IMR-90 (cell line): ENCODE results near the gene ULK2. TPM values are rescaled to one million over a fixed set of nuclear protein-coding genes. Genes with fewer than 3 reads are reported as not detected.

Experiments used
- ATAC-seq: fragments of 200-7000 bp; cut with Tn5 transposase; 2 replicates; pipeline ENCODE4 v1.9.1; 2020; ENCODE audit warnings: low read depth, mild to moderate bottlenecking, moderate library complexity
- BruUV-seq: library from RNA; stranded (reverse); fragments of 400-500 nt; replicated peaks from 2 replicates; lab custom pipeline; 2021; lab: Mats Ljungman, UMichigan
- CTCF ChIA-PET: fragments of 300-600 bp; formaldehyde crosslinking; extraction: SDS; loops from one replicate; lab custom pipeline; 2021; ENCODE audit warnings: antibody characterized with exemption; lab: Yijun Ruan, JAX
- POLR2A ChIA-PET: fragments of 300-600 bp; sonication (Branson Sonifier 250); formaldehyde crosslinking; loops from one replicate; lab custom pipeline; 2022; ENCODE audit warnings: antibody characterized with exemption; ENCODE audit not compliant: unreplicated experiment; lab: Charles Lee
- DNase-seq: peaks from one replicate; pipeline ENCODE4 v3.0.0; 2013
- H2AFZ ChIP-seq: replicated peaks from 2 replicates; pipeline ENCODE3; 2013; ENCODE audit warnings: low read length, mild to moderate bottlenecking; ENCODE audit not compliant: poor library complexity
- H2AK5ac ChIP-seq: 2 replicates; pipeline ENCODE4 v1.6.1; 2013; ENCODE audit warnings: low read depth, low read length, inconsistent platforms
- H2AK9ac ChIP-seq: replicated peaks from 2 replicates; pipeline ENCODE3; 2013; ENCODE audit warnings: mild to moderate bottlenecking, low read depth, low read length, moderate library complexity; ENCODE audit not compliant: poor library complexity
- H2BK120ac ChIP-seq: 2 replicates; pipeline ENCODE4 v1.6.1; 2013; ENCODE audit warnings: low read depth, low read length, inconsistent platforms
- H2BK15ac ChIP-seq: 3 replicates; pipeline ENCODE4 v1.6.1; 2013; ENCODE audit warnings: low read depth, low read length, inconsistent platforms
- H2BK20ac ChIP-seq: 2 replicates; pipeline ENCODE4 v1.6.1; 2013; ENCODE audit warnings: low read depth, mild to moderate bottlenecking, inconsistent platforms, low read length, moderate library complexity
- H2BK5ac ChIP-seq: 2 replicates; pipeline ENCODE4 v1.6.1; 2013; ENCODE audit warnings: mild to moderate bottlenecking, low read depth, low read length, inconsistent platforms; ENCODE audit not compliant: poor library complexity, severe bottlenecking
- H3K14ac ChIP-seq: replicated peaks from 2 replicates; pipeline ENCODE4 v1.6.1; 2013; ENCODE audit warnings: low read depth, low read length, inconsistent platforms
- H3K18ac ChIP-seq: 2 replicates; pipeline ENCODE4 v1.6.1; 2013; ENCODE audit warnings: low read depth, low read length, control low read depth
- H3K23ac ChIP-seq: 2 replicates; pipeline ENCODE4 v1.6.1; 2013; ENCODE audit warnings: low read depth, low read length, inconsistent platforms
- H3K27ac ChIP-seq: 2 replicates; pipeline ENCODE4 v1.5.1; 2013; ENCODE audit warnings: mild to moderate bottlenecking, control low read depth, low read length; ENCODE audit not compliant: insufficient read depth
- H3K27me3 ChIP-seq: 2 replicates; pipeline ENCODE4 v1.6.1; 2013; ENCODE audit warnings: low read length; ENCODE audit not compliant: control insufficient read depth, insufficient read depth
- H3K36me3 ChIP-seq: 2 replicates; pipeline ENCODE4 v1.6.1; 2013; ENCODE audit warnings: low read length, mixed read lengths; ENCODE audit not compliant: control insufficient read depth, insufficient read depth
- H3K4ac ChIP-seq: 2 replicates; pipeline ENCODE4 v1.6.1; 2013; ENCODE audit warnings: low read depth, low read length, inconsistent platforms
- H3K4me1 ChIP-seq: 2 replicates; pipeline ENCODE4 v1.6.1; 2013; ENCODE audit warnings: low read length, mixed read lengths; ENCODE audit not compliant: control insufficient read depth, insufficient read depth
- H3K4me2 ChIP-seq: 2 replicates; pipeline ENCODE4 v1.6.1; 2013; ENCODE audit warnings: low read depth, mild to moderate bottlenecking, control low read depth, low read length, moderate library complexity
- H3K4me3 ChIP-seq: 2 replicates; pipeline ENCODE4 v1.5.1; 2013; ENCODE audit warnings: low read depth, mild to moderate bottlenecking, control low read depth, low read length, moderate library complexity; ENCODE audit not compliant: insufficient read depth
- H3K56ac ChIP-seq: 2 replicates; pipeline ENCODE4 v1.6.1; 2013; ENCODE audit warnings: low read length, inconsistent platforms; ENCODE audit not compliant: insufficient read depth; ENCODE audit errors: extremely low read depth
- H3K79me1 ChIP-seq, 2 experiments: 2 replicates each; pipeline ENCODE4 v1.6.1; 2013; ENCODE audit warnings: low read length in 2 of 2, inconsistent platforms in 1 of 2, low read depth in 1 of 2
- H3K9ac ChIP-seq: 2 replicates; pipeline ENCODE4 v1.6.1; 2013; ENCODE audit warnings: low read depth, low read length, control low read depth
- H3K9me1 ChIP-seq: 2 replicates; pipeline ENCODE4 v1.6.1; 2013; ENCODE audit warnings: low read length, inconsistent platforms; ENCODE audit not compliant: insufficient read depth
- H3K9me3 ChIP-seq: 2 replicates; pipeline ENCODE4 v1.6.1; 2013; ENCODE audit warnings: low read length; ENCODE audit not compliant: control insufficient read depth, insufficient read depth
- H4K20me1 ChIP-seq: 2 replicates; pipeline ENCODE4 v1.6.1; 2013; ENCODE audit warnings: low read length, inconsistent platforms; ENCODE audit not compliant: insufficient read depth
- H4K5ac ChIP-seq: 2 replicates; pipeline ENCODE4 v1.6.1; 2013; ENCODE audit warnings: mild to moderate bottlenecking, low read depth, low read length, control low read depth
- H4K8ac ChIP-seq, 2 experiments: 2 replicates each; pipeline ENCODE4 v1.6.1; 2013; ENCODE audit warnings: low read depth in 2 of 2, low read length in 2 of 2, control low read depth in 1 of 2, inconsistent platforms in 1 of 2
- H4K91ac ChIP-seq: 2 replicates; pipeline ENCODE4 v1.6.1; 2013; ENCODE audit warnings: low read depth, low read length, inconsistent platforms; ENCODE audit not compliant: insufficient read depth
- MAFK ChIP-seq: IDR thresholded peaks from 2 replicates; pipeline ENCODE4 v1.6.1; 2012; ENCODE audit warnings: low read depth, low read length, improper control_type of control experiment
- RAD21 ChIP-seq: IDR thresholded peaks from 2 replicates; pipeline ENCODE4 v1.6.1; 2012; ENCODE audit warnings: low read length, improper control_type of control experiment
- WGBS, 2 experiments: methylation state at CpG; one replicate each; pipeline versions ENCODE4 v1.1.5 to v1.1.7; 2013; ENCODE audit warnings: missing lambda C conversion rate in 2 of 2; ENCODE audit not compliant: insufficient read length in 1 of 2; ENCODE audit errors: extremely low coverage in 2 of 2; 5-methylcytosine and 5-hydroxymethylcytosine counted together
- dilution Hi-C: fragments of 300-500 bp; cut with HindIII; formaldehyde crosslinking; loops from one replicate; pipeline ENCODE4 v1.14.3; 2018; ENCODE audit warnings: low sequenced_read_pairs; ENCODE audit not compliant: unreplicated experiment
- in situ Hi-C: fragments of 300-500 bp; cut with MboI; formaldehyde crosslinking; loops from 3 replicates; pipeline ENCODE4 v1.14.3; 2019; ENCODE audit warnings: low sequenced_read_pairs, inconsistent platforms, mixed read lengths
- intact Hi-C: fragments of 100-400 bp; cut with micrococcal nuclease; formaldehyde crosslinking; loops from 2 replicates; pipeline ENCODE4 v1.10.0; 2022
- polyA plus RNA-seq, 3 experiments: library from polyadenylated mRNA; depleted of rRNA; stranded (reverse); fragments of >200 nt; gene quantifications; 2 replicates each; pipeline ENCODE4 v1.2.3, GENCODE V29; 2012; ENCODE audit warnings: low replicate concordance in 1 of 3
- total RNA-seq: library from RNA; depleted of rRNA; stranded (reverse); fragments of >200 nt; gene quantifications from 2 replicates; pipeline ENCODE4 v1.2.3, GENCODE V29; 2012

ULK2 gene
- total and polyA plus RNA-seq, 2 of the 4 experiments (the other 2 are of a cell fraction) = 8.9 to 10.8 TPM

DNA sequence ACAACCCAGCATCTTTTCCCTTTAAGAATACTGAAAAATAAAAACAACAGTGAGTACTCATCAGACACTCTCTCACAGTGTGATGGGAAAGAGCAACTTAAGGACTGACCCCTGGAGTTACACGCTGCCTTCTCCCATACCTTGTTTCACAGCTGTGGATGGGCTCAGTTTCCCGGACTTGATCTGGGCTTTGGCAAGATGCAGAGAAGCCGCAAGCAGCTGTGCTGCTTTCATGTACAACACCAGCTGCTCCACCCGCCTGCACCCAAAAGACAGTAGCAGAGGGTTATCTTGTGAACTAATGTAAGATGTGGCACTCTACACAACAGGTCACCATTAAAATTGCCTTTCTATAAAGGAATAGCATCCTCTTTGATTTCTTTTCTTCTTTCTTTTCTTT, 86.9 kb downstream of the ULK2 start:
- no peak overlapping the region for H2BK5ac ChIP-seq
- H2BK120ac ChIP-seq = no peak overlapping the region
- no peak overlapping the region for H2BK15ac ChIP-seq
- in situ Hi-C loops (no loop called here), intact Hi-C loops (no loop called here), dilution Hi-C loops (no loop called here)
- H3K56ac ChIP-seq = no peak overlapping the region
- ChIA-PET CTCF (interaction anchor here (1.5 kb wide), 1 partner anchor 37 kb away, joined by 13 read pairs; no protein-coding TSS in a partner anchor), POLR2A (no interaction called here)
- DNase-seq (no peak), ATAC-seq (no peak)
- H4K20me1 ChIP-seq = no peaks in the 10 kb centered on the region
- H3K9me1 ChIP-seq = no peaks in the 10 kb centered on the region; the same call in 1 of the 2 replicates
- no peaks in the 10 kb centered on the region for H3K9me3 ChIP-seq
- H3K9ac ChIP-seq = no peak overlapping the region
- H2AK9ac ChIP-seq = no peak overlapping the region
- no peak overlapping the region for H2BK20ac ChIP-seq
- no peak overlapping the region for H3K23ac ChIP-seq
- no peak overlapping the region for H4K91ac ChIP-seq
- no peak for TF ChIP-seq MAFK
- TF ChIP-seq RAD21 = no peak
- no peak overlapping the region for H4K5ac ChIP-seq
- no peak overlapping the region for H3K4me2 ChIP-seq
- no peak overlapping the region for H3K18ac ChIP-seq
- no TSS peak for BruUV-seq
- WGBS, 2 experiments = no CpG with 5 or more reads among the region's 4 CpGs
- no peaks in the 10 kb centered on the region for H3K4me1 ChIP-seq
- no peak overlapping the region for H3K4me3 ChIP-seq
- H2AFZ ChIP-seq = no peak overlapping the region
- no peak overlapping the region for H2AK5ac ChIP-seq
- H3K36me3 ChIP-seq = peaks cover 19% of the 10 kb centered on the region
- no peaks in the 10 kb centered on the region for H3K79me1 ChIP-seq
- no peak overlapping the region for H3K4ac ChIP-seq
- H3K14ac ChIP-seq = no peak overlapping the region
- no peak overlapping the region for H4K8ac ChIP-seq
- no peak overlapping the region for H3K27ac ChIP-seq
- no peaks in the 10 kb centered on the region for H3K27me3 ChIP-seq
